Panc1 (cell line): ENCODE data around the gene KANSL1L. TPM values are rescaled to one million over a fixed set of nuclear protein-coding genes. Genes with fewer than 3 reads are reported as not detected.

Experiments
- ATAC-seq: fragments of 200-7000 bp; cut with Tn5 transposase; 2 replicates; pipeline ENCODE4 v1.9.1; 2020; ENCODE audit warnings: mild to moderate bottlenecking, moderate library complexity
- BruUV-seq: library from RNA; stranded (reverse); fragments of 400-500 nt; replicated peaks from 2 replicates; lab custom pipeline; 2021; lab: Mats Ljungman, UMichigan
- CTCF ChIA-PET: fragments of 300-600 bp; sonication (Branson Sonifier 250); formaldehyde crosslinking; loops from one replicate; lab custom pipeline; 2022; ENCODE audit warnings: antibody characterized with exemption; lab: Charles Lee
- POLR2A ChIA-PET: fragments of 300-600 bp; sonication (Branson Sonifier 250); formaldehyde crosslinking; loops from one replicate; lab custom pipeline; 2022; ENCODE audit warnings: antibody characterized with exemption; lab: Charles Lee
- DNase-seq: peaks from one replicate; pipeline ENCODE4 v3.0.0-alpha.2; 2010; ENCODE audit warnings: low read depth, low spot score
- H3K27ac ChIP-seq: 2 replicates; pipeline ENCODE4 v1.5.1; 2011; ENCODE audit warnings: mild to moderate bottlenecking, low read length, inconsistent platforms
- H3K27me3 ChIP-seq: fragments of 200-500 bp; sonication (Bioruptor generic); 2 replicates; pipeline ENCODE4 v1.6.0; 2014; ENCODE audit warnings: low read length, inconsistent platforms; ENCODE audit not compliant: control insufficient read depth, insufficient read depth
- H3K36me3 ChIP-seq: fragments of 200-500 bp; sonication (Bioruptor generic); 2 replicates; pipeline ENCODE4 v1.5.1; 2014; ENCODE audit warnings: inconsistent platforms, mild to moderate bottlenecking, low read length, moderate library complexity; ENCODE audit not compliant: control insufficient read depth, insufficient read depth
- H3K4me1 ChIP-seq: 2 replicates; pipeline ENCODE4 v1.5.1; 2011; ENCODE audit warnings: inconsistent platforms, mild to moderate bottlenecking, low read length, moderate library complexity; ENCODE audit not compliant: control insufficient read depth, insufficient read depth
- H3K4me3 ChIP-seq, 2 experiments: 2 replicates each; pipeline ENCODE4 v1.5.1; 2011 to 2012; ENCODE audit warnings: low read depth in 2 of 2, low read length in 2 of 2, mild to moderate bottlenecking in 2 of 2, inconsistent platforms in 1 of 2, moderate library complexity in 1 of 2
- H3K9me3 ChIP-seq: fragments of 200-500 bp; sonication (Bioruptor generic); 2 replicates; pipeline ENCODE4 v1.5.1; 2014; ENCODE audit warnings: low read depth, mild to moderate bottlenecking, inconsistent platforms, low read length, moderate library complexity; ENCODE audit not compliant: control insufficient read depth, insufficient read depth
- CTCF ChIP-seq: fragments of 450-650 bp; IDR thresholded peaks from 2 replicates; pipeline ENCODE4 v1.5.1; 2017; ENCODE audit warnings: mild to moderate bottlenecking
- POLR2AphosphoS5 ChIP-seq: IDR thresholded peaks from 2 replicates; pipeline ENCODE4 v1.6.1; 2012; ENCODE audit warnings: mild to moderate bottlenecking, low read depth, low read length, moderate library complexity
- REST ChIP-seq, 2 experiments: IDR thresholded peaks; 2 replicates each; pipeline ENCODE4 v1.6.1; 2011 to 2012; ENCODE audit warnings: low read depth in 2 of 2, control low read depth in 1 of 2, low read length in 1 of 2, mild to moderate bottlenecking in 1 of 2, moderate library complexity in 1 of 2; ENCODE audit not compliant: insufficient read depth in 1 of 2
- SIN3A ChIP-seq: IDR thresholded peaks from 2 replicates; pipeline ENCODE4 v1.6.1; 2012; ENCODE audit warnings: low read depth, mild to moderate bottlenecking, low read length, moderate library complexity, borderline replicate concordance; ENCODE audit not compliant: insufficient read depth
- TCF7L2 ChIP-seq: IDR thresholded peaks from 2 replicates; pipeline ENCODE4 v1.6.1; 2011; ENCODE audit warnings: mild to moderate bottlenecking, low read depth, low read length, inconsistent platforms
- in situ Hi-C: cut with HindIII; loops from 2 replicates; pipeline ENCODE4 v1.10.0; 2016; ENCODE audit warnings: low sequenced_read_pairs, low pct_unique_long_range_greater_than_20kb
- intact Hi-C: fragments of 100-400 bp; cut with micrococcal nuclease; formaldehyde crosslinking; loops from one replicate; pipeline ENCODE4 v1.10.0; 2022; ENCODE audit not compliant: unreplicated experiment
- total RNA-seq: library from RNA; stranded (reverse); gene quantifications from one replicate; pipeline ENCODE4 v1.2.1, GENCODE V29; 2021; ENCODE audit not compliant: unreplicated experiment

KANSL1L gene
- total RNA-seq, 1 experiment from 2014 or later: 10.5 TPM

GRCh38 chr2:210203558-210203957 is 32.3 kb upstream of the KANSL1L start:
- POLR2A ChIA-PET: no interaction called here
- no peak for ATAC-seq
- CTCF ChIA-PET: no interaction called here

DNA sequence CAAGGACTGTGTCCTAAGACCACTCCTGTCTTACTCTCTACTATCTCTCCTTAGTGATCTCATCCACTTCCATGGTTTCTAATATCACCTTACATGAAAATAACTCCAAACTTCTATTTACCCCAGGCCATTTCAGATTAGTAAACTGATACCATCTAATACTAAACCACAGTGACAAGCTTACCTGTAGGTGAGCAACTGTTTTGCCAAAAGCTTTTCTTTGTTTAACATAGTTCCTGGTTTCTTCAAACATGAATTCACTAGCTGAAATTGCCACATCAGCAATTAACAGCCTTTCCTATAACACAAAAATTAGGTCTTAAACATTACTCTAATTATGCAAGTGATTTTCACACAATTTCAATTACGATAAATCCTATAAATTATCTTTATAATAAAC is 31.9 kb upstream of the KANSL1L start:
- BruUV-seq: no TSS peak
- ChIA-PET CTCF (no interaction called here), POLR2A (no interaction called here)
- H3K27me3 ChIP-seq: peaks cover 4% of the 10 kb centered on the region
- no peak for ATAC-seq
- no peaks in the 10 kb centered on the region for H3K36me3 ChIP-seq
- no peaks in the 10 kb centered on the region for H3K9me3 ChIP-seq
- TF ChIP-seq REST (IDR thresholded peaks at IDR 0.05; ENCODE audit: insufficient read depth in 1 of 2, low read depth in 2 of 2, low read length in 1 of 2) (no peak), CTCF (no peak), TCF7L2 (no peak), SIN3A (no peak), POLR2AphosphoS5 (no peak)
- H3K27ac ChIP-seq: no peak overlapping the region
- in situ Hi-C loops: no loop called here
- no peaks in the 10 kb centered on the region for H3K4me1 ChIP-seq
- H3K4me3 ChIP-seq: no peak overlapping the region
- intact Hi-C loops: no loop called here
- no peak for DNase-seq

More at GRCh38 chr2:210203558-210203957, 32.3 kb upstream of the KANSL1L start:
- no peak for DNase-seq
- TF ChIP-seq CTCF: no peak
- TF ChIP-seq SIN3A: no peak
- TF ChIP-seq REST (IDR thresholded peaks at IDR 0.05; ENCODE audit: insufficient read depth in 1 of 2, low read depth in 2 of 2, low read length in 1 of 2): no peak
- TF ChIP-seq TCF7L2: no peak
- no peak for TF ChIP-seq POLR2AphosphoS5
- no peak overlapping the region for H3K4me3 ChIP-seq
- H3K27me3 ChIP-seq: peaks cover 4% of the 10 kb centered on the region
- H3K27ac ChIP-seq: no peak overlapping the region
- no peaks in the 10 kb centered on the region for H3K4me1 ChIP-seq
- no peaks in the 10 kb centered on the region for H3K36me3 ChIP-seq
- intact Hi-C loops: no loop called here
- in situ Hi-C loops: no loop called here
- H3K9me3 ChIP-seq: no peaks in the 10 kb centered on the region
- BruUV-seq: no TSS peak
